Jurkat, Clone E6-1 (cell line): ENCODE data around the gene APOBEC3C.
"Not testable (repeated sequence)": the region's sequence is repeated elsewhere in the genome, so short reads cannot be mapped to it uniquely, and the experiment has no call there.

Experiments used
- DNase-seq: peaks from one replicate; pipeline ENCODE4 v3.0.0-alpha.2; 2011; ENCODE audit warnings: low read depth, low spot score
- H3K4me3 ChIP-seq: 2 replicates; pipeline ENCODE4 v1.5.1; 2011; ENCODE audit warnings: mild to moderate bottlenecking, low read length, control low read depth, moderate library complexity

APOBEC3C gene

DNA sequence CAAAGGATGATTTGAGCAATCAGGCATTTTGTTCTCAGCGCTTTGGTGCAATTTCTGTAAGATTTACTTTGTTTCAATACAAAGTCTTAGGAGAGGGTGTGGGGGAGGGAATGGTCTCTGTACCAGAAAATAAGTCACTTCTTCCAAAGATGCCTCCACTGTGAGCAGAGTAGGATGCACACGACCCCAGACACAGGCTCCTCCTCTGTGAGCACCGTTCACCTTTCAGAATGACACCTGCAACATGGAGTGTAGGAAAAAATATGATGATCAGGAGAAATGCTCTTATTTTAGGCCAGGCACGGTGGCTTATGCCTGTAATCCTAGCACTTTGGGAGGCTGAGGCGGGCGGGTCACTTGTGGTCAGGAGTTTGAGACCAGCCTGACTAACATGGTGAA lies 665 bp downstream of the APOBEC3C start:
- DNase-seq, H3K4me3 ChIP-seq: not testable (repeated sequence)

DNA sequence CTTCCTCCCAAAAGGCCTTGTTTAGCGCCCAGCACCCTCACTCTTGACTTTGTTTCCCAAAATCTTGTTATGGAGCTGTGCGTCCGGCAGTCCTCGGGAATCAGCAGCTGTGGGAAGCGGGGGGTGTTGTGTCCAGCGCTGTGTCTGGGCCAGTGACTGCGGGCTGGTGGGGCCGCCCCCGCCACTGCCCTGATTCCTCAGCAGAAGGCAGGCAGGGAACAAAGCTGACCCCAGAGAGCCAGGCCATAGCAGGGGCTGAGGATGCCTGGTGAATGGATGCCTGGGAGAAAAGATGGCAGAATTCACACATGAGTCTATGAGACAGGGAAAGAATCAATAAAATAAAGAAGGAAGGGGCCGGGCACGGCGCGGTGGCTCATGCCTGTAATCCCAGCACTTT lies 2.5 kb downstream of the APOBEC3C start:
- H3K4me3 ChIP-seq, result no peak overlapping the region

DNA sequence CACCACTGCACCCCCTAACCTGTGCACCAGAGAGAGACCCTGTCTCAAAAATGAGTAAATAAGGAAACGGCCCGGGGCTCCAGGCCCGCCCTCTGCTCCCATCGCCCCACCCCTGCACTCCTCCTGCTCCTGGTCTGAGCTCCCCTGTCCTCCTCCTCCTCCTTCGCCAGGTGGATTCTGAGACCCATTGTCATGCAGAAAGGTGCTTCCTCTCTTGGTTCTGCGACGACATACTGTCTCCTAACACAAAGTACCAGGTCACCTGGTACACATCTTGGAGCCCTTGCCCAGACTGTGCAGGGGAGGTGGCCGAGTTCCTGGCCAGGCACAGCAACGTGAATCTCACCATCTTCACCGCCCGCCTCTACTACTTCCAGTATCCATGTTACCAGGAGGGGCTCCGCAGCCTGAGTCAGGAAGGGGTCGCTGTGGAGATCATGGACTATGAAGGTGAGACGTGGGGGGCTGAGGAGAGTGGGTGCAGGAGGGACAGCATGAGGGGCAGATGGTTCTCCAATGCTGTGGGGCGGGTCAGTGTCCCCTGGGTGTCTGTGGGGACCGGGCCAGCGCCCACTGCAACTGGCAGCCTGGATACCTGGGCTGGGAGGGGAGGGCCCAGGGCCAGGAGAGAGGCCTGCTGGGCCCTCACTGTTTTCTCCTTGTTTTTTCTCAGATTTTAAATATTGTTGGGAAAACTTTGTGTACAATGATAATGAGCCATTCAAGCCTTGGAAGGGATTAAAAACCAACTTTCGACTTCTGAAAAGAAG lies 3.7 kb downstream of the APOBEC3C start:
- H3K4me3 ChIP-seq, result no peak overlapping the region
- no peak for DNase-seq

More for the DNA sequence above, 2.5 kb downstream of the APOBEC3C start:
- no peak for DNase-seq

DNA sequence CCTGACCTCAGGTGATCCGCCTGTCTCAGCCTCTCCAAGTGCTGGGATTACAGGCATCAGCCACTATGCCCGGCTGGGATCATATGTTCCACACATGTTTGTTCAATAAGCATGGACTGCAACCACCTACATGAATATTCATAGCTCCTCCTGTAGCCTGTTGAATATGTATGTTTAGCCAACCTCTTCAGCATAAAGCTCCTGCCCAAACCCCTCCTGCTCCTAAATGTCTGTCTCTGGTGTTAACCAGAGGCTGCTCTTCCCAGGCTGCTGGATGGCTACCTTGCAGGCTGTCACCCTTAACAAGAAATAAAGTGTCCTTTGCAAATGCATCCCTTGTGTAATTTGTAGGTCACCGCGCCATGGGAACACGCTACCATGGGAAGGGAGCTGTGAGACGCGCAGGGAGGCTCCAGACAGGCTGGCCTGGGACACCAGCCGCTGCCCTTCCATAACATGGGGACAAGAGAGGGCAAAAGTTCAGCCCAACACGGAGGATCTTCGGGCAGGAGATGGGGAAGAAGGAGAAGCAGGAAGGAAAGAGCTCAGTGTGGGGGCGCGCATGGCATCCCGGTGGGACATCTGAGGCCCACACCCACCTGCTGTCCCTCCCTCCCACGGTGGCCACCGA lies 6.1 kb downstream of the APOBEC3C start:
- DNase-seq, result not testable (repeated sequence)
- H3K4me3 ChIP-seq, result peak overlapping the region; percentile 21; the same call in 1 of the 2 replicates

DNA sequence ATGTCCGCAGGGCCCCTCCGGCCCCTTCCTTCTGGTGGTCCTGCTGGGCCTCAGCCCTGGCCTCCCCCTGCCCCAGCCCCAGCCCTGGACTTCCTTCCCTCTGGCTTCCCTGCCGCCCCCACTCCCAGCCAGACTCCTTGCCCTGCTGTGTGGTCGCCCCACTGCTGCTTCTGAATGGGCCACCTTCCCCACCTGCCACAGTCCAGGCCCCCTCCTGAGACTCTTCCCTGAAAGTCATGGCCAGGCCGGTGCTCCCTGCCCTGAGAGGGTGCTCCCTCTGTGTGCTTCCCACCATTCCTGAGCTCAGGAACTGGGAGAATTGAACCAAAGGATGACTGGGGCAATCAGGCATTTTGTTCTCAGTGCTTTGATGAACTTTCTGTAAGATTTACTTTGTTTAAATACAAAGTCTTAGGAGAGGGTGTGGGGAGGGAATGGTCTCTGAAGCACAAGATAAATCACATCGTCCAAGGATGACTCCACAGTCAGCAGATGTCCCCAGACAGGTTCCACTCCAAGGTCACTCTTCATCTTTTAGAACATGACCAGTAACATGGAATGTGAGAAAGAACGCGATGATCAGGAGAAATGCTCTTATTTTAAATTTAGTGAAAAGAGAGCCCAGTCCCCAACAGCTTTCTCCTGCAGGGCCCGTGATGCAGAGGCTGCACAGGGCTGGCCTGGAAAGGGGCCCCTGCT lies 7.6 kb downstream of the APOBEC3C start:
- H3K4me3 ChIP-seq, result peak overlapping the region; percentile 73
- DNase-seq, result no peak

DNA sequence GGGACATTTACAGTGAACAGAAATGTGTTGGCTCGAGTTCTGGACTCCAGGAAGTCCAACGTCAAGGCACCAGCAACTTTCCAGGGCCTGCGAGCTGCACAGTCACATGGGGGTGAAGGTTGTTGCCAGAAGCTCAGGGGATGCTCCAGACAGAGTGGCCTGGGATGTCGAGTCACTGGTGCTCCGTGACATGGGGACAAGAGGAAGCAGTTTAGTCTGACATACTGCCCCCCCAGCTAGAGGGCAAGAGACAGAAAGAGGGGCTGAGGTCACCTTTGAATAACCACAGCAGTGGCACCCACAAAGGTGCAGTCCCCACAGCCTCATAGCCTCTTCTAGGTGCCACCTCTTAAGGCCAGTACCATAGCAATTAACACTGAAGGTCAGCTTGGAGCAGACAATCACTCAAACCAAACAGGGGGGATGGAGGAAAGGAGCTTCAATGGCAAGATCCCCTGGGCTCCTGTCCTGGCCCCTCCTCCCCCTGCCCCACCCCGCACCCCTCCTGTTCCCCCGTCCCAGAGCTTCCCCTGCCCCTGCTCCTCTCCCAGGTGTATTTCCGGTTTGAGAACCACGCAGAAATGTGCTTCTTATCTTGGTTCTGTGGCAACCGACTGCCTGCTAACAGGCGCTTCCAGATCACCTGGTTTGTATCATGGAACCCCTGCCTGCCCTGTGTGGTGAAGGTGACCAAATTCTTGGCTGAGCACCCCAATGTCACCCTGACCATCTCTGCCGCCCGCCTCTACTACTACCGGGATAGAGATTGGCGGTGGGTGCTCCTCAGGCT lies 10.7 kb downstream of the APOBEC3C start:
- DNase-seq, result peak; percentile 82
- peak overlapping the region; percentile 32 for H3K4me3 ChIP-seq

DNA sequence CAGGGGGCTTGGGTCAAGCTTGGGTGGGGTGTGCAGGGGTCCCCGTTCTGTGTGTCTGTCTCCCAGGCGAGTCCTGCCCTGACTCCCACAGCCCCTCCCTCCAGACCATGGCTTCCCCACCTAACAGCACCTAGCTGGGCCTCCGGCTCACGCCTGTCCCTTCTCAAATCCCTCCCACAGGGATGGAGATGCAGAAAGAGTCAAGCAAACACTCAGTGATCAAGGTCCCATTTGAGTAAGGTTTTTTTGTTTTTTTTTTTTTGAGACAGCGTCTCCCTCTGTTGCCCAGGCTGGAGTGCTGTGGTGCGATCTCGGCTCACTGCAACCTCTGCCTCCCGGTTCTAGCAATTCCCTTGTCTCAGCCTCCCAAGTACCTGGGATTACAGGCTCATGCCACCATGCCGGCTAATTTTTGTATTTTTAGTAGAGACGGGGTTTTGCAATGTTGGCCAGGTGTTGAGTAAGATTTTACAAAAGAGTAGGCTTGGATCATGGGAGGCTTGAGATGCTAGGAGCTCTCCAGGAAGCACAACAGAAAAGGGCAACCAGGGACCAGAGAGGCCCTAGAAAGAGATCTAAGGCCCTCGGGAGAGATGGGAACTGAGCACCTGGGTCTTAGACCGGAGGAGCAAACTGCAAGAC lies 12.6 kb downstream of the APOBEC3C start:
- DNase-seq, result no peak

DNA sequence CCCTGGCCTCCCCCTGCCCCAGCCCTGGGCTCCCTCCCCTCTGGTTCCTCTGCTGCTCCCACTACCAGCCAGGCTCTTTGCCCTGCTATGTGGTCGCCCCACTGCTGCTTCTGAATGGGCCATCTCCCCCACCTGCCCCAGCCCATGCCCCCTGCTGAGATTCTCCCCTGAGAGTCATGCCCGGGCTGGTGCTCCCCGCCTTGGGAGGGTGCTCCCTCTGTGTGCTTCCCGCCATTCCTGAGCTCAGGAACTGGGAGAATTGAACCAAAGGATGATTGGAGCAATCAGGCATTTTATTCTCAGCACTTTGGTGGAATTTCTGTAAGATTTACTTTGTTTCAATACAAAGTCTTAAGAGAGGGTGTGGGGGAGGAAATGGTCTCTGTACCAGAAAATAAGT lies 13.7 kb downstream of the APOBEC3C start:
- no peak for DNase-seq

More for the DNA sequence above, 12.6 kb downstream of the APOBEC3C start:
- no peak overlapping the region for H3K4me3 ChIP-seq

DNA sequence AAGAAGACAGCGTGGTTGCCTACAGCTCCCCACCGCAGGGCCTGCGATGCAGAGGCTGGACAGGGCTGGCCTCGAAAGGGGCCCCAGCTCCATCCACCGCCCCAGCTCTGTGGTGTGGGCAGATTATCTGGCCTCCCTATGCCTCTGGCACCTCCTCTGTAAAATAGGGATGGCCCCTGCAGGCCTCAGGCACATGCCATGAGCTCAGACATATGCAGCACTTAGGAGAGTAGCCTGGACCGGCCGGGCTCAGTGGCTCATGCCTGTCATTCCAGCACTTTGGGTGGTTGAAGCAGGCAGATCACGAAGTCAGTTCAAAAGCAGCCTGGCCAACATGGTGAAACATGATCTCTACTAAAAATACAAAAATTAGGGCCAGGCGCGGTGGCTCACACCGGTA lies 14.2 kb downstream of the APOBEC3C start:
- H3K4me3 ChIP-seq, result no peak overlapping the region
- DNase-seq, result no peak

More for the DNA sequence above, 13.7 kb downstream of the APOBEC3C start:
- H3K4me3 ChIP-seq, result no peak overlapping the region

DNA sequence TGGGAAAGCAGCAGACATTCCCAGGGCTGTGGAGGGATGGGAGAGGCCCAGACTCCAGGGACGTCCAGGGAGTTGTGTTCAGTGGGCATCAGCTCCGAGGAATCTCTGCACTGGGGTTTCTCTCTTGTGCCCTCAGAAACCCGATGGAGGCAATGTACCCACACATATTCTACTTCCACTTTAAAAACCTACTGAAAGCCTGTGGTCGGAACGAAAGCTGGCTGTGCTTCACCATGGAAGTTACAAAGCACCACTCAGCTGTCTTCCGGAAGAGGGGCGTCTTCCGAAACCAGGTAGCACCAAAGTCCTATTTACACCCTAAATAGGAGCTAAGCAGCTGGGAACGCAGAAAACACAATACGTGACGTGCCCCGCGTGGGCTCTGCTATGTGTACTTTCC lies 15.2 kb downstream of the APOBEC3C start:
- no peak overlapping the region for H3K4me3 ChIP-seq
- DNase-seq, result no peak

DNA sequence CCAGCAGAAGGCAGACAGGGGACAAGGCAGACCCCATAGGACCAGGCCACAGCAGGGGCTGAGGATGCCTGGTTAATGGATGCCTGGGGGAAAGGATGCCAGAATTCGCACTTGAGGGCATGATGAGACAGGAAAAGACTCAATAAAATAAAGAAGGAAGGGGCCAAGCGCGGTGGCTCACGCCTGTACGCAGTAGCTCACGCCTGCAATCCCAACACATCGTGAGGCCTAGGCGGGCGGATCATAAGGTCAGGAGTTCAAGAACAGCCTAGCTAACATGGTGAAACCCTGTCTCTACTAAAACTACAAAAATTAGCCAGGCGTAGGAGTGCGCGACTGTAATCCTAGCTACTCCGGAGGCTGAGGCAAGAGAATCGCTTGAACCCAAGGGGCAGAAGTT lies 16.6 kb downstream of the APOBEC3C start:
- no peak for DNase-seq
- H3K4me3 ChIP-seq, result no peak overlapping the region

DNA sequence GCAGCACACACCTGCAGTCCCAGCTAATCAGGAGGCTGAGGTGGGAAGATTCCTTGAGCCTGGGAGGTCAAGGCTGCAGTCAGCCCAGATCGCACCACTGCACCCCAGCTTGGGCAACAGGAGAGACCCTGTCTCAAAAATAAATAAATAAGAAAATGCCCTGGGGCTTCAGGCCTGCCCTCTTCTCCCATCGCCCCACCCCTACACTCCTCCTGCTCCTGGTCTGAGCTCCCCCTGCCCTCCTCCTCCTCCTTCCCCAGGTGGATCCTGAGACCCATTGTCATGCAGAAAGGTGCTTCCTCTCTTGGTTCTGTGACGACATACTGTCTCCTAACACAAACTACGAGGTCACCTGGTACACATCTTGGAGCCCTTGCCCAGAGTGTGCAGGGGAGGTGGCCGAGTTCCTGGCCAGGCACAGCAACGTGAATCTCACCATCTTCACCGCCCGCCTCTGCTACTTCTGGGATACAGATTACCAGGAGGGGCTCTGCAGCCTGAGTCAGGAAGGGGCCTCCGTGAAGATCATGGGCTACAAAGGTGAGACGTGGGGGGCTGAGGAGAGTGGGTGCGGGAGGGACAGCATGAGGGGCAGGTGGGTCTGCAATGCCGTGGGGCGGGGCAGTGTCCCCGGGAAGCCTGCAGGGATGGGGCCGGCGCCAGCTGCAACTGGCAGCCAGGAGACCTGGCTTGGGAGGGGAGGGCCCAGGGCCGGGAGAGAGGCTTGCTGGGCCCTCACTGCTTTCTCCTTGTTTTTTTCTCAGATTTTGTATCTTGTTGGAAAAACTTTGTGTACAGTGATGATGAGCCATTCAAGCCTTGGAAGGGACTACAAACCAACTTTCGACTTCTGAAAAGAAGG lies 17.6 kb downstream of the APOBEC3C start:
- H3K4me3 ChIP-seq, DNase-seq: not testable (repeated sequence)

DNA sequence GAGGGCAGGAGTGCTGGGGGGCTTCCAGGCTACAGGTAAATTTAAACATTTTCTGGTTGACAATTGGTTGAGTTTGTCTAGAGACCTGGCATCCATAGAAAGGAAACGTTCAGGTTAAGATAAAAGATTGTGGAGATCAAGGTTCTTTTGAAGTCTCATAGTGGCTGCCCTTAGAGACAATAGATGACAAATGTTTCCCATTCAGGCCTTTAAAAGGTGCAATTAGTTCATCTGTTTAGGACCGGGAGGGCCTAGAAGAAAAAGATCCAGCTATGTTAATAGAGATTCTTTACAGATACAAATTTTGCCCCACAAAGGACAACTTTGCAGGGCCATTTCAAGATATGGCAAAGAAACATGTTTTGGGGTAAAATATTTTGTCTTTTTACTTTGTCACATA lies 23.0 kb downstream of the APOBEC3C start:
- not testable (repeated sequence) for DNase-seq, H3K4me3 ChIP-seq

DNA sequence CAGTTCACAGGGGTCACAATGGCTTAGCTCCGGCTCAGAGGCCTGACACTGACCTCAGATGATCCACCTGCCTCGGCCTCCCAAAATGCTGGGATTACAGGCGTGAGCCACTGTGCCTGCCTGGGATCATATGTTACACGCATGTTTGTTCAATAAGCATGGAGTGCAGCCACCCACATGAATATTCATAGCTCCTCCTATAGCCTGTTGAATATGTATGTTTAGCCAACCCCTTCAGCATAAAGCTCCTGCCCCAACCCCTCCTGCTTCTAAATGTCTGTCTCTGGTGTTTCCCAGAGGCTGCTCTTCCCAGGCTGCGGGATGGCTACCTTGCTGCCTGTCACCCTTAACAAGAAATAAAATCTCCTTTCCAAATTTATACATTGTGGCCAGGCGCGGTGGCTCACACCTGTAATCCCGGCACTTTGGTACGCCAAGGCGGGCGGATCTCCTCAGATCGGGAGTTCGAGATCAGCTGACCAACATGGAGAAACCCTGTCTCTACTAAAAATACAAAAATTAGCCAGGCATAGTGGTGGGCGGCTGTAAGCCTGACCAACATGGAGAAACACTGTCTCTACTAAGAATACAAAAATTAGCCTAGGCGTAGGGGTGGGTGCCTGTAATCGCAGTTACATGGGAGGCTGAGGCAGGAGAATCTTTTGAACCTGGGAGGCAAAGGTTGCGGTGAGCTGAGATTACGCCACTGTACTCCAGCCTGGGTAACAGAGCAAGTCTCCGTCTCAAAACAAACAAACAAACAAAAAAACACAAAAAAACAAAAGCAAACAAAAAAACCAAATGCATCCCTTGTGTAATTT lies 25.5 kb downstream of the APOBEC3C start:
- no peak for DNase-seq
- H3K4me3 ChIP-seq, result no peak overlapping the region

DNA sequence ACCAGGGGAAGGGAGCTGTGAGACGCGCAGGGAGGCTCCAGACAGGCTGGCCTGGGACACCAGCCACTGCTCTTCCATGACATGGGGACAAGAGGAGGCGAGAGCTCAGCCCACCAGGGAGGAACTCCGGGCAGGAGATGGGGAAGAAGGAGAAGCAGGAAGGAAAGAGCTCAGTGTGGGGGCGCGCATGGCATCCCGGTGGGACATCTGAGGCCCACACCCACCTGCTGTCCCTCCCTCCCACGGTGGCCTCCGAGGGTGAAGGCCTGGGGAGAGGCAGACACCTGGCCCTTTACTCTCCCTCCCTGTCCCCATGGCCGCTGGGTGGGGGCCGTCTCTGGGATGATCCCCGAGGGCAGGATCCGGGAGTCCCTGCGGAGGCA lies 26.1 kb downstream of the APOBEC3C start:
- H3K4me3 ChIP-seq, result peak overlapping the region; percentile 56
- DNase-seq, result not testable (repeated sequence)

DNA sequence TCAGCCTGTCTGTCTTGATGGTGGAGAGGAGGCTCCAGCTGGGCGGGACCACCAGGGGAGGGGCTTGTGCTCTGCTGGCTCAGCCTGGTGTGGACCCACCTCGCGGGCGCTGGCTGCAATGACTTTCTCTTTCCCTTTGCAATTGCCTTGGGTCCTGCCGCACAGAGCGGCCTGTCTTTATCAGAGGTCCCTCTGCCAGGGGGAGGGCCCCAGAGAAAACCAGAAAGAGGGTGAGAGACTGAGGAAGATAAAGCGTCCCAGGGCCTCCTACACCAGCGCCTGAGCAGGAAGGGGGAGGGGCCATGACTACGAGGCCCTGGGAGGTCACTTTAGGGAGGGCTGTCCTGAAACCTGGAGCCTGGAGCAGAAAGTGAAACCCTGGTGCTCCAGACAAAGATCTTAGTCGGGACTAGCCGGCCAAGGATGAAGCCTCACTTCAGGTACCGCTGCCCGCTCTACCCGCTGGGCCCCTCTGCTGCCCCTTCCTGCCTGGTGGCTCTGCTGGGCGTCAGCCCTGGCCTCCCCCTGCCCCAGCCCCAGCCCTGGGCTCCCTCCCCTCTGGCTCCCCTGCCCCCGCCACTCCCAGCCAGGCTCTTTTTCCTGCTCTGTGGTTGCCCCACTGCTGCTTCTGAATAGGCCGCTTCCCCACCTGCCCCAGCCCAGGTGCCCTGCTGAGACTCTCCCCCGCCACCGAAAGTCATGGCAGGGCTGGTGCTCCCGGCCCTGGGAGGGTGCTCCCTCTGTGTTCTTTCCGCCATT lies 26.7 kb downstream of the APOBEC3C start, which contains the start of gene APOBEC3F:
APOBEC3F (plus strand) TSS at position 327 of the 759 bp plus-strand sequence; CDS start at position 424, 97 bp downstream.
- H3K4me3 ChIP-seq, result peak within 1 kb of the TSS; percentile 56
- DNase-seq, result not testable (repeated sequence)
